Gastroesophageal sphincter (tissue), 4 donors: Measurements from ENCODE around the gene ADGRG1. TPM values are rescaled to one million over a fixed set of nuclear protein-coding genes. Genes with fewer than 3 reads are reported as not detected.

ENCODE experiments used
- ATAC-seq: fragments of 150-250 bp; one replicate; pipeline ENCODE4 v1.9.1; 2016; ENCODE audit warnings: mild to moderate bottlenecking, moderate library complexity
- H3K27ac ChIP-seq, 4 donors: fragments of 200-600 bp; sonication (generic) in 3 of 4; 1 replicate in 3 of 4; 2 replicates in 1 of 4; pipeline ENCODE4 v1.5.1; 2016 to 2019
- H3K27me3 ChIP-seq: fragments of 200-600 bp; sonication (generic); one replicate; pipeline ENCODE4 v1.5.1; 2019
- H3K36me3 ChIP-seq, 2 donors: fragments of 200-600 bp; sonication (generic); one replicate each; pipeline ENCODE4 v1.5.1; 2019; ENCODE audit warnings: control low read depth in 1 of 2
- H3K4me1 ChIP-seq, 3 donors: fragments of 200-600 bp; sonication (generic); 1 replicate in 2 of 3; 2 replicates in 1 of 3; pipeline ENCODE4 v1.5.1; 2016 to 2019; ENCODE audit warnings: control low read depth in 2 of 3
- H3K4me3 ChIP-seq, 2 donors: fragments of 200-600 bp; sonication (generic); one replicate each; pipeline ENCODE4 v1.5.1; 2019; ENCODE audit warnings: mild to moderate bottlenecking in 1 of 2, moderate library complexity in 1 of 2
- H3K9me3 ChIP-seq, 3 donors: fragments of 200-600 bp; sonication (generic); one replicate each; pipeline ENCODE4 v1.5.1; 2017 to 2019; ENCODE audit warnings: control low read depth in 2 of 3
- CTCF ChIP-seq, 4 experiments: fragments of 200-600 bp in 2 of 4; fragments of 450-650 bp in 2 of 4; sonication (generic) in 1 of 4; IDR thresholded peaks; one replicate each; pipeline ENCODE4 v1.5.1; 2017 to 2019; ENCODE audit warnings: antibody characterized with exemption in 4 of 4, mild to moderate bottlenecking in 2 of 4, moderate library complexity in 2 of 4
- EP300 ChIP-seq: sonication (generic); formaldehyde crosslinking; IDR thresholded peaks from one replicate; pipeline ENCODE4 v1.6.1; 2017; ENCODE audit warnings: antibody characterized with exemption, mild to moderate bottlenecking
- POLR2A ChIP-seq, 2 donors: fragments of 450-650 bp; IDR thresholded peaks; one replicate each; pipeline ENCODE4 v1.6.1; 2017; ENCODE audit warnings: antibody characterized with exemption in 2 of 2, mild to moderate bottlenecking in 2 of 2, moderate library complexity in 1 of 2
- POLR2AphosphoS5 ChIP-seq: sonication (generic); formaldehyde crosslinking; IDR thresholded peaks from one replicate; pipeline ENCODE4 v1.6.1; 2017; ENCODE audit warnings: antibody characterized with exemption
- WGBS, 2 donors: methylation state at CpG; one replicate each; pipeline ENCODE4 v1.1.5; 2018; ENCODE audit warnings: low coverage in 1 of 2; 5-methylcytosine and 5-hydroxymethylcytosine counted together
- total RNA-seq, 4 donors: library from RNA; depleted of rRNA; stranded (reverse); fragments of >200 nt; gene quantifications; one replicate each; pipeline ENCODE4 v1.1.0, GENCODE V29; 2016

ADGRG1 gene
- total RNA-seq, 4 donors from 2014 or later, result 7.0 to 20.1 (median 12.6) TPM

GRCh38 chr16:57645169-57645568, 16.7 kb downstream of the ADGRG1 start:
- H3K27me3 ChIP-seq, result peaks cover 37% of the 10 kb centered on the region
- ATAC-seq, result no peak
- TF ChIP-seq EP300 (no peak), POLR2A (IDR thresholded peaks at IDR 0.05) (no peak), POLR2AphosphoS5 (no peak), CTCF (IDR thresholded peaks at IDR 0.05) (no peak)
- no peak overlapping the region for H3K4me3 ChIP-seq
- H3K36me3 ChIP-seq, result no peaks in the 10 kb centered on the region
- H3K27ac ChIP-seq, result peak overlapping the region in 3 of 4 donors; percentile 31 to 65 (median 43)
- peaks cover 0 to 42% (median 4%) of the 10 kb centered on the region in 3 donors for H3K4me1 ChIP-seq
- H3K9me3 ChIP-seq, result no peaks in the 10 kb centered on the region
- WGBS, 2 donors, result no CpG with 5 or more reads among the region's 10 CpGs

GRCh38 chr16:57645691-57646387, 17.4 kb downstream of the ADGRG1 start:
- Histone ChIP-seq H3K4me3 (no peak overlapping the region), H3K27me3 (peaks cover 37% of the 10 kb centered on the region), H3K4me1 (peaks cover 0 to 42% (median 4%) of the 10 kb centered on the region in 3 donors), H3K9me3 (no peaks in the 10 kb centered on the region), H3K27ac (peak overlapping the region in 3 of 4 donors; percentile 63 to 66 (median 65)), H3K36me3 (no peaks in the 10 kb centered on the region)
- peak; percentile 26 for TF ChIP-seq POLR2AphosphoS5
- no peak for TF ChIP-seq CTCF (IDR thresholded peaks at IDR 0.05)
- peak; percentile 57 for ATAC-seq
- 53 to 64% methylated on average over 5 to 9 of the region's 24 CpGs for WGBS, 2 donors

GRCh38 chr16:57646388-57647039, 18.1 kb downstream of the ADGRG1 start:
- H3K4me1 ChIP-seq, result peaks cover 0 to 42% (median 4%) of the 10 kb centered on the region in 3 donors
- H3K9me3 ChIP-seq, result no peaks in the 10 kb centered on the region
- H3K36me3 ChIP-seq, result no peaks in the 10 kb centered on the region
- no peak overlapping the region for H3K4me3 ChIP-seq
- no peak for ATAC-seq
- no peak for TF ChIP-seq EP300
- no peak for TF ChIP-seq CTCF (IDR thresholded peaks at IDR 0.05)
- no peak for TF ChIP-seq POLR2A (IDR thresholded peaks at IDR 0.05)
- TF ChIP-seq POLR2AphosphoS5, result no peak
- peak overlapping the region in 3 of 4 donors; percentile 63 to 66 (median 65) for H3K27ac ChIP-seq
- 50 to 82% methylated on average over 1 to 2 of the region's 14 CpGs for WGBS, 2 donors
- H3K27me3 ChIP-seq, result peaks cover 43% of the 10 kb centered on the region

- peak overlapping the region in 3 of 4 donors; percentile 63 to 66 (median 65) for H3K27ac ChIP-seq
- TF ChIP-seq EP300, result no peak
- no peak for TF ChIP-seq POLR2A (IDR thresholded peaks at IDR 0.05)
- no peak for TF ChIP-seq POLR2AphosphoS5
- no peak for TF ChIP-seq CTCF (IDR thresholded peaks at IDR 0.05)
- no peak for ATAC-seq
- 63% methylated on average over 4 of the region's 10 CpGs for WGBS, 2 donors
- peaks cover 0 to 42% (median 4%) of the 10 kb centered on the region in 3 donors for H3K4me1 ChIP-seq
- H3K9me3 ChIP-seq, result no peaks in the 10 kb centered on the region
- no peak overlapping the region for H3K4me3 ChIP-seq
- peaks cover 0 to 6% of the 10 kb centered on the region in 2 donors for H3K36me3 ChIP-seq
- H3K27me3 ChIP-seq, result peaks cover 48% of the 10 kb centered on the region
Measured at GRCh38 chr16:57647136-57647875, 18.9 kb downstream of the ADGRG1 start.
